ENCODE results near the gene BPIFB2.

DNA sequence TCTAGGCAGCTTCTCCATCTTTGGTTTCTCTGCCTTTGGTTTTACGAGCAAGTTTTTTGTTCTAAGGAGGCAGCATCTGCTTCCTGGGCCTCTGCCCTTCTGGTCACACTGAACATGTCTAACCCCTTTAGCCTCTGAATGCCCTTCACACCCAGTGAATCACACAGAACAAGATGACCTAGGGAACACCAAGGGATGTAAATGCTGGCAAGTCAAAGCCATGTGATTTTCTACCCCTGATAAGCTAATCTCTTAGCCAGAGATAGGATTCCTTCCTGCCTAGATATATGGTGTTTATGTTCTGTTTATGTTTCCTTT, 16.7 kb downstream of the BPIFB2 start:
- TF ChIP-seq, protein P1, sequence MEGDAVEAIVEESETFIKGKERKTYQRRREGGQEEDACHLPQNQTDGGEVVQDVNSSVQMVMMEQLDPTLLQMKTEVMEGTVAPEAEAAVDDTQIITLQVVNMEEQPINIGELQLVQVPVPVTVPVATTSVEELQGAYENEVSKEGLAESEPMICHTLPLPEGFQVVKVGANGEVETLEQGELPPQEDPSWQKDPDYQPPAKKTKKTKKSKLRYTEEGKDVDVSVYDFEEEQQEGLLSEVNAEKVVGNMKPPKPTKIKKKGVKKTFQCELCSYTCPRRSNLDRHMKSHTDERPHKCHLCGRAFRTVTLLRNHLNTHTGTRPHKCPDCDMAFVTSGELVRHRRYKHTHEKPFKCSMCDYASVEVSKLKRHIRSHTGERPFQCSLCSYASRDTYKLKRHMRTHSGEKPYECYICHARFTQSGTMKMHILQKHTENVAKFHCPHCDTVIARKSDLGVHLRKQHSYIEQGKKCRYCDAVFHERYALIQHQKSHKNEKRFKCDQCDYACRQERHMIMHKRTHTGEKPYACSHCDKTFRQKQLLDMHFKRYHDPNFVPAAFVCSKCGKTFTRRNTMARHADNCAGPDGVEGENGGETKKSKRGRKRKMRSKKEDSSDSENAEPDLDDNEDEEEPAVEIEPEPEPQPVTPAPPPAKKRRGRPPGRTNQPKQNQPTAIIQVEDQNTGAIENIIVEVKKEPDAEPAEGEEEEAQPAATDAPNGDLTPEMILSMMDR (IDR thresholded peaks at IDR 0.05) = no peak
- TF ChIP-seq POLR2AphosphoS5 (IDR thresholded peaks at IDR 0.05; ENCODE audit: insufficient read depth in 1 of 2, low read depth in 1 of 2) (no peak), POLR2A (IDR thresholded peaks at IDR 0.05) (no peak)
